Fibroblast of villous mesenchyme (primary cell): Measurements from ENCODE around the gene NT5DC4. TPM values are rescaled to one million over a fixed set of nuclear protein-coding genes. Genes with fewer than 3 reads are reported as not detected.

Experiments
- DNase-seq: peaks from one replicate; pipeline ENCODE4 v3.0.0-alpha.2; 2010; ENCODE audit warnings: low read depth
- H3K4me3 ChIP-seq: 2 replicates; pipeline ENCODE4 v1.5.1; 2011; ENCODE audit warnings: low read depth, mild to moderate bottlenecking, low read length
- CTCF ChIP-seq: IDR thresholded peaks from 2 replicates; pipeline ENCODE4 v1.5.1; 2012; ENCODE audit warnings: low read depth, mild to moderate bottlenecking, low read length; ENCODE audit not compliant: insufficient read depth
- total RNA-seq: library from RNA; depleted of rRNA; stranded (reverse); fragments of >200 nt; gene quantifications from 2 replicates; pipeline ENCODE4 v1.2.3, GENCODE V29; 2012

The NT5DC4 gene
- total RNA-seq, 1 donor = not detected

GRCh38 chr2:112690853-112691401 is 29.9 kb upstream of the NT5DC4 start:
- peak; percentile 66 for DNase-seq
- H3K4me3 ChIP-seq = no peak overlapping the region

GRCh38 chr2:112691881-112692281 is 28.9 kb upstream of the NT5DC4 start:
- TF ChIP-seq CTCF = no peak
- DNase-seq = peak; percentile 33
- H3K4me3 ChIP-seq = no peak overlapping the region

More at GRCh38 chr2:112690853-112691401, 29.9 kb upstream of the NT5DC4 start:
- peak; percentile 73 for TF ChIP-seq CTCF

GRCh38 chr2:112692495-112692911 is 28.3 kb upstream of the NT5DC4 start:
- TF ChIP-seq CTCF = no peak
- DNase-seq = peak; percentile 97
- no peak overlapping the region for H3K4me3 ChIP-seq

GRCh38 chr2:112692918-112693317 is 27.9 kb upstream of the NT5DC4 start:
- DNase-seq = no peak
- no peak overlapping the region for H3K4me3 ChIP-seq

GRCh38 chr2:112693596-112693995 is 27.2 kb upstream of the NT5DC4 start:
- no peak overlapping the region for H3K4me3 ChIP-seq
- TF ChIP-seq CTCF = no peak
- DNase-seq = no peak

More at GRCh38 chr2:112692918-112693317, 27.9 kb upstream of the NT5DC4 start:
- TF ChIP-seq CTCF = no peak

- H3K4me3 ChIP-seq = no peak overlapping the region
- DNase-seq = no peak
- no peak for TF ChIP-seq CTCF
These were observed 26.6 kb upstream of the NT5DC4 start for GRCh38 chr2:112694182-112694581.
